Measurements from ENCODE around the gene MMD2.

DNA sequence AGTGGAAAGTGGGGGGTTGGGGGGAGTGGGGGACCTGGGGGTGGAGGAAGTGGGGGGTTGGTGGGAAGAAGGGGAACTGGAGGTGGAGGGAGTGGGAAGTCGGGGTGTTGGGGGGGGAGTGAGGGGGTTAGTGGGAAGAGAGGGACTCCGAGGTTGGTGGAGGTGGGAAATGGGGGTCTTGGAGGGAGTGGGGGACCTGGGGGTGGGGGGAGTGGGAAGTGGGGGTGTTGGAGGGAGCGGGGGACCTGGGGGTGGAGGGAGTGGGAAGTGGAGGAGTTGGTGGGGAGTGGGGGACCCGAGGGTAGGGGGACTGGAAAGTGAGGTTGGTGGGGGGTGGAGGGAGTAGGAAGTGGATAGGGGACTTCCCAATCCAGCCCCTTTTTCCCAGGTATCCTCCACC, 906 bp upstream of the MMD2 start:
- TF ChIP-seq, protein P1, sequence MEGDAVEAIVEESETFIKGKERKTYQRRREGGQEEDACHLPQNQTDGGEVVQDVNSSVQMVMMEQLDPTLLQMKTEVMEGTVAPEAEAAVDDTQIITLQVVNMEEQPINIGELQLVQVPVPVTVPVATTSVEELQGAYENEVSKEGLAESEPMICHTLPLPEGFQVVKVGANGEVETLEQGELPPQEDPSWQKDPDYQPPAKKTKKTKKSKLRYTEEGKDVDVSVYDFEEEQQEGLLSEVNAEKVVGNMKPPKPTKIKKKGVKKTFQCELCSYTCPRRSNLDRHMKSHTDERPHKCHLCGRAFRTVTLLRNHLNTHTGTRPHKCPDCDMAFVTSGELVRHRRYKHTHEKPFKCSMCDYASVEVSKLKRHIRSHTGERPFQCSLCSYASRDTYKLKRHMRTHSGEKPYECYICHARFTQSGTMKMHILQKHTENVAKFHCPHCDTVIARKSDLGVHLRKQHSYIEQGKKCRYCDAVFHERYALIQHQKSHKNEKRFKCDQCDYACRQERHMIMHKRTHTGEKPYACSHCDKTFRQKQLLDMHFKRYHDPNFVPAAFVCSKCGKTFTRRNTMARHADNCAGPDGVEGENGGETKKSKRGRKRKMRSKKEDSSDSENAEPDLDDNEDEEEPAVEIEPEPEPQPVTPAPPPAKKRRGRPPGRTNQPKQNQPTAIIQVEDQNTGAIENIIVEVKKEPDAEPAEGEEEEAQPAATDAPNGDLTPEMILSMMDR (conservative IDR thresholded peaks at IDR 0.05; ENCODE audit: low read length): no peak
- TF ChIP-seq EZH2phosphoT487 (IDR thresholded peaks at IDR 0.05; ENCODE audit: borderline replicate concordance): no peak

Data from Loucy (cell line).